Measurements from ENCODE around the gene RNF225.

DNA sequence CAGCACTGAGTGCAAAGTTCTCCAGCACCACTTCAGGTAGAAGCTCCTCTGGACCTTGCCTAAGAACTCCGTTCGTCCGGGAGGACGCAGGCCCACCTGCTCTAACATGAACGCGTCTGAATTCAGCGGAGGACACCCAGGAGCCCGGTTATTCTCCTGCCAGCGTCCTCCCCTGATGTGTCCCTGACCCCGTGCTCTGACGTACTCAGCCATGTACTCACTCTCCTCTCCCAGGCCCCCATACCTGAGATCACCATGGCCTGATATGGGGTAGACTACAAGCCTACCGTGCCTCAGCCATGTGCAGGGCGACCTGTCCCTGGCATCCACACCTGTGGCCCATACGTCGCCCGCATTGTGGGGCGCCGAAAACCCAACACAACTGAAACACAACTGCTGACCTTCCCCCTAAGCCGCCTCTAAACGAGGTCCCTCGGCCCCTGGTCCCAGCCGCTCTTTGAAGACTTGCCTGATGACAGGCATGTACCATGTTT lies 12.2 kb downstream of the RNF225 start:
- TF ChIP-seq, protein P1, sequence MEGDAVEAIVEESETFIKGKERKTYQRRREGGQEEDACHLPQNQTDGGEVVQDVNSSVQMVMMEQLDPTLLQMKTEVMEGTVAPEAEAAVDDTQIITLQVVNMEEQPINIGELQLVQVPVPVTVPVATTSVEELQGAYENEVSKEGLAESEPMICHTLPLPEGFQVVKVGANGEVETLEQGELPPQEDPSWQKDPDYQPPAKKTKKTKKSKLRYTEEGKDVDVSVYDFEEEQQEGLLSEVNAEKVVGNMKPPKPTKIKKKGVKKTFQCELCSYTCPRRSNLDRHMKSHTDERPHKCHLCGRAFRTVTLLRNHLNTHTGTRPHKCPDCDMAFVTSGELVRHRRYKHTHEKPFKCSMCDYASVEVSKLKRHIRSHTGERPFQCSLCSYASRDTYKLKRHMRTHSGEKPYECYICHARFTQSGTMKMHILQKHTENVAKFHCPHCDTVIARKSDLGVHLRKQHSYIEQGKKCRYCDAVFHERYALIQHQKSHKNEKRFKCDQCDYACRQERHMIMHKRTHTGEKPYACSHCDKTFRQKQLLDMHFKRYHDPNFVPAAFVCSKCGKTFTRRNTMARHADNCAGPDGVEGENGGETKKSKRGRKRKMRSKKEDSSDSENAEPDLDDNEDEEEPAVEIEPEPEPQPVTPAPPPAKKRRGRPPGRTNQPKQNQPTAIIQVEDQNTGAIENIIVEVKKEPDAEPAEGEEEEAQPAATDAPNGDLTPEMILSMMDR (IDR thresholded peaks at IDR 0.05; ENCODE audit: insufficient read depth, low read depth, low read length) = no peak
- no peak for TF ChIP-seq EZH2 (IDR thresholded peaks at IDR 0.05; ENCODE audit: insufficient read depth, low read length)
